Smooth muscle cell of the coronary artery (primary cell): ENCODE data around the gene PPP2R5B. TPM values are rescaled to one million over a fixed set of nuclear protein-coding genes. Genes with fewer than 3 reads are reported as not detected.

Experiments used
- total RNA-seq: library from RNA; depleted of rRNA; stranded (reverse); fragments of >200 nt; gene quantifications from 2 replicates; pipeline ENCODE4 v1.2.3, GENCODE V29; 2014; ENCODE audit warnings: low replicate concordance

PPP2R5B gene
- total RNA-seq: 4.3 and 8.9 TPM in 2 replicates

DNA sequence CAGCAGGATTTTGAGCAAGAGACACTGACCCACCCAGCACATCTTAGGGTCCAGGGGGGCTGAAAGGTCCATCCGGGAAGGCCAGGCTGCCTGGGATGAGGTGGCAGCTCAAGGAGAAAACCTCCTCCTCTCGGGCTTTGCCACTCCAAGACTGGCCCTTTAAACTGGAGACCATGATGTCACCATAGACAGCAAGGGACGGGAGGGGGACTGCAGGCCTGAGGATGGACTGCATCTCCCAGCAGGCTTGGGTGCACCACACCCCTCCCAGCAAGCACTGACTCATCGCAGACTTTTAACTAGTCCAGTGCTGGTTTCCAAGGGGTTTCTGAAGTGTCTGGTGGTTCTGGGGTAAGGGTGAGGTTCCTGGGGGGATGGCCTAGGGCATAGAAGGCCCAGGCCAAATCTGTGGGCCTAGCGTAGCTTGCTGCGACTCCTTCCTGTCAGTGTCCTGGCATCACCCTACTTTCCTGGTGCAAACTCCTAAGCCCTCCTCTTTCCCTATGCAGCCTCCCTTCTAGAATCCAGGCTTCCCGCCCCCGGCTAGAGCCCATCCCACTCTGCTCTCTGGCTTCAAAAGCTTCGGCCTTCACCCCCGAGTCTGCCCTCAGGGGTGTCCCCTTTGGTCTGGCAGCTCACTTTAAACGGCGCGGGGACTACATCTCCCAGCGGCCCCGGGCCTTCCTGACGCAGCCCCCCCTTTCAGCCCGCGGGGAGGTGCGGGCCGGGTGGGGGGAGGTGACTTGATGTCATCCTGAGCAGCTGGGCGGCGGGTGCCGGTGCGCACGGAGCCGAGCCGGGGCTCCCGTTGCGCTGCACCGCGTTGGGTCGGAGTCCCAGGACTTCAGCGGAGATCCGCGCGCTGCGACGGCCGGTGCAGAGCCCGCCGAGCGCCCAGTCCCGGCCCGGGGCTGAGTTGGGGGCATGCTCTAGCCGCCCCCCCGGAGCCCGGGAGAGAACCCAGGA lies at the start of gene PPP2R5B:
Gene PPP2R5B, plus strand, starts transcription at position 746 of the 966 bp plus-strand sequence. CDS start 1,046 bp downstream, outside the sequence.

DNA sequence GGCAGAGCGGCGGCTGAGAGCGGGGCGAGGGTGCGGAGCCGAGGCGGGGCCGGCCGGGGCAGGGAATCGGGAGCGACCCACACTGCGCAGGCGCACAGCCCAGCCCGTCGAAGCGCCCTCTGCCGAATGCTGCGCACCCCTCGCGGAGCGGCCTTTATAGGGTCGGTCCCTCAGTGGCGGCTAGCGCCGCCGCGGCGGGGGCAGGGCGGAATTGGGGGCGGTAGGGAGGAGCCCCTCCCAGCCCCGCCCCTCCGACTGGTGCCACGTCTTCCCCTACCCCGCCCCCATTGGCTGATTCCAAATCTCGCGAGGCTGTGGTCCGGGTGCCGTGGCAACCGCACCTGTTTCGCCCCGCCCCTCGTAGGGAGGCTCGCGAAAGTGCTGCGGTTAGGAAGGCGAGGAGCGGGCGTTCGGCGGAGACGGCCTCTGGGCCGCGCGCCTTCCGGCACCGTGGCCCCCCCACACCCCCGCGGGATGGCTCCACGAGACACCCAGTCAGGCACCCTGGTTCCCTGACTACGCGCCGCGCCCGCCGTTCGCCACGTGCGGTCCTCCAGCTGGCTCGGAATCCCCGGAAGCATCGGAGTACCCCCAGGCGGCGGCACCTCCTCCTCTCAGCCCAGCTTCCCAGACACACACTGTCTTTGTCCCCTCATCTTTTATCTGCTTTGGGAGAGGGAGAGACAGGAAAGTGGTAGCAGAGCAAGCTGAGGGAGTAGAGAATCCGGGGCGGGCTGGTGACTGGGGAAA lies 45.8 kb upstream of the PPP2R5B start, which contains the start of gene EHD1:
Gene EHD1, minus strand, starts transcription at position 128 of the 750 bp plus-strand sequence. CDS start 157 bp downstream, outside the sequence.

GRCh38 chr11:64916775-64917662 lies 7.5 kb upstream of the PPP2R5B start, which contains the start of gene ATG2A:
Gene ATG2A, minus strand, starts transcription at chr11:64917209. Its CDS starts 74 bp downstream, at chr11:64917135.

DNA sequence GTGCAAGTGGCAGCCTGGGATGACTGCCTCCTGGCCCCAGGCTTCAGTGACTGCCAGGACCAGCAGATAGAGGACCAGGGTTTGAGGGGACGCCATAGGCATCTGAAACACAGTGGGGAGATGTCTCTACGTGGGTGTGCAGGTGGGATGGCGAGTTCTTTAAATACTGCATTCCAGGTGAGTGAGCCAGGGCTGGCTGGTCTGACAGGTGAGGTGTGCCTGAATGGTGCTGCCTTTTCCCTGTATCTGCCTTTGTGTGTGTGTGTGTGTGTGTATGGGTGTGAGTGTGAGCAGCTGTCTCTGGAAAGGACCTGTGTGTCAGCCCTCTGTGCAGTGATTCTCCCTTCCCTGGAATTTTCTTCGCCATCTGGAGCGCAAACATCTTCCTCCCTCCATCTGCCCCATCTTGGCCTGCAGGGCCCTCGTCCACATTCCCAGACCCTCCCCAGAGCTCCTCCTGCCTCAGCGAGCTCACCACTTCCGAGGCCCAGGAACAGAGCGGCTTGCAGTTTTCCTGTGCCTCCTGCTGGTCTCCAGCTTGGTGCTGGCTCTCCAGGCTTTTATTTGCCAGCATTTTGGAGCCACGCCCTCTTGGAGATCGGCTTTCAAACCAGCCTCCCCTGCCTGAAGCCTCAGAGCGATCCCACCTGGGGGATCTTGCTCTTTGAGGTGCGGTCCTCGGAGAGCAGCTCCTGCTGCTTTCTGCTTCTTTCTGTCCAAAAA lies 11.0 kb downstream of the PPP2R5B start, which contains the start of gene GPHA2:
Gene GPHA2, minus strand, starts transcription at position 535 of the 723 bp plus-strand sequence. Its CDS starts 433 bp downstream, at position 102.

DNA sequence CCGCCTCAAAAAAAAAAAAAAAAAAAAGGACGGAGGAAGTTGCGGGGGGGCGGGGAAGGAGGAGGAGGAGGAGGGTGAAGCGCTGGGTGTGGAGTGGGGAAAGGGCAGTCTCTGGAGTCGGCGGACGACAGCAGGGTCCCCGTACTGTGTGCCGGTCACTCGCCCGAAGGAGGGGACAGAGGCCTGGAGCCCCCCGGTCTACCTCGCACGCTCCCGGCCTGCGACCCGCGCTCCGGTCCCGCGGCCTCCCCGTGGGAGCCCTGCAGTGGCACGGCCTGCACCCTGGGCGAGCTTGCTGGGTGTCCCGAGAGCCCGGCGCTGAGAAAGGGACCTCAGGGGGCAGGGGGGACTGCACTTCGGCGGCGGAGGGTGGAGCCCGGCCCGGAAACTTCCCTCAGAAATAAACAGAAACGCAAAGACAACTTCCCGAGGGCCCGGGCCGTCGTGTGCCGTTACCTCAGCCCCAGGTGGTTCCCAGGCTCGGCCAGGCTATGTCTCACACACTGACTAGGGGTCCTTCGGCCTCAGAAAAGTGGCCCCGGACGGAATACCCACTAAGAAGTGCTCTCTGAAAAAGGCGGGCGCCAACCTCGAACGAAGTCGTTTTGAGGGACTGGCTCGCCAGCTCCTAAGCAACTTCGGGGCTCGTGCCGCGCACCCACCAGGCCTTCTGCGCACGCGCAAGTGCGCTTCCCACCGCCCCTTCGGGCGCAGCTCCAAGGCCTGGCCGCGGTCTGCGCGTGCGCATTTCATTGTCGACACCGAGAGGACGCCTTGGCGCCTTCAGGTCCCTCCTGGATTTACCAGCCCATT lies 47.1 kb downstream of the PPP2R5B start, which contains the start of gene MAJIN:
Gene MAJIN, minus strand, starts transcription at position 688 of the 813 bp plus-strand sequence. CDS start 12,703 bp downstream, outside the sequence.

Other genes starting within 250 kb of the PPP2R5B start
- 6.6 and 29.0 TPM in 2 replicates for gene NRXN2, start 201.5 kb upstream of the PPP2R5B start, total RNA-seq
- gene RASGRP2, start 180.5 kb upstream of the PPP2R5B start, total RNA-seq: 0.23 and 0.59 TPM in 2 replicates
- 0.68 and 4.0 TPM in 2 replicates for gene PYGM, start 164.7 kb upstream of the PPP2R5B start, total RNA-seq
- 47.5 and 50.9 TPM in 2 replicates for gene SF1, start 146.1 kb upstream of the PPP2R5B start, total RNA-seq
- gene MAP4K2, start 121.5 kb upstream of the PPP2R5B start, total RNA-seq: 4.7 and 7.2 TPM in 2 replicates
- gene MEN1, start 114.1 kb upstream of the PPP2R5B start, total RNA-seq: 11.1 and 11.3 TPM in 2 replicates
- under 0.01 and 0.08 TPM in 2 replicates for gene CDC42BPG, start 80.0 kb upstream of the PPP2R5B start, total RNA-seq
- 71.9 and 97.1 TPM in 2 replicates for gene EHD1, start 46.1 kb upstream of the PPP2R5B start, total RNA-seq
- gene ATG2A, start 7.5 kb upstream of the PPP2R5B start, total RNA-seq: 5.6 and 9.2 TPM in 2 replicates
- not detected in 2 replicates for gene GPHA2, start 11.2 kb downstream of the PPP2R5B start, total RNA-seq
- gene MAJIN, start 47.4 kb downstream of the PPP2R5B start, total RNA-seq: not detected in 2 replicates
- gene BATF2, start 72.3 kb downstream of the PPP2R5B start, total RNA-seq: 0.15 TPM in 1 of 2 replicates, not detected in the other
- 91.6 and 106 TPM in 2 replicates for gene ARL2, start 89.5 kb downstream of the PPP2R5B start, total RNA-seq
- gene SNX15, start 102.8 kb downstream of the PPP2R5B start, total RNA-seq: 5.9 TPM in 2 replicates
- gene SAC3D1, start 116.5 kb downstream of the PPP2R5B start, total RNA-seq: 6.3 and 8.6 TPM in 2 replicates
- gene NAALADL1, start 133.9 kb downstream of the PPP2R5B start, total RNA-seq: 13.1 and 25.5 TPM in 2 replicates
- gene CDCA5, start 159.4 kb downstream of the PPP2R5B start, total RNA-seq: 0.35 and 2.2 TPM in 2 replicates
- gene ZFPL1, start 159.5 kb downstream of the PPP2R5B start, total RNA-seq: 21.5 and 40.3 TPM in 2 replicates
- gene VPS51, start 171.5 kb downstream of the PPP2R5B start, total RNA-seq: 215 and 350 TPM in 2 replicates
- gene TM7SF2, start 187.2 kb downstream of the PPP2R5B start, total RNA-seq: 7.6 and 8.8 TPM in 2 replicates
- 3.0 and 7.5 TPM in 2 replicates for gene ZNHIT2, start 193.0 kb downstream of the PPP2R5B start, total RNA-seq
- 499 and 518 TPM in 2 replicates for gene FAU, start 197.4 kb downstream of the PPP2R5B start, total RNA-seq
- 25.4 and 41.2 TPM in 2 replicates for gene MRPL49, start 197.6 kb downstream of the PPP2R5B start, total RNA-seq
- gene SYVN1, start 209.8 kb downstream of the PPP2R5B start, total RNA-seq: 11.7 and 19.7 TPM in 2 replicates
- gene SPDYC, start 245.5 kb downstream of the PPP2R5B start, total RNA-seq: not detected in 2 replicates